H1 (cell line): ENCODE measurements around the gene RANBP9. TPM values are rescaled to one million over a fixed set of nuclear protein-coding genes. Genes with fewer than 3 reads are reported as not detected.
A peak's percentile ranks its signal among the peaks of the same experiment; 100 is the strongest.

Experiments
- BACH1 ChIP-seq: IDR thresholded peaks from 2 replicates; pipeline ENCODE4 v1.6.1; 2012; ENCODE audit warnings: low read length, improper control_type of control experiment
- BCL11A ChIP-seq, 2 experiments: IDR thresholded peaks; one replicate each; pipeline ENCODE4 v1.6.1; 2011; ENCODE audit warnings: low read depth in 2 of 2, low read length in 2 of 2, mild to moderate bottlenecking in 2 of 2
- BRCA1 ChIP-seq: IDR thresholded peaks from 2 replicates; pipeline ENCODE4 v1.6.1; 2012; ENCODE audit warnings: low read depth, low read length, improper control_type of control experiment
- CBX5 ChIP-seq: fragments of 300-800, 300-1000 bp; sonication (generic); IDR thresholded peaks from 2 replicates; pipeline ENCODE4 v1.7.1; 2016; ENCODE audit warnings: antibody characterized with exemption, low read length, low read depth
- CBX8 ChIP-seq: fragments of 300-800, 300-1000 bp; sonication (generic); IDR thresholded peaks from 2 replicates; pipeline ENCODE4 v1.7.1; 2016; ENCODE audit warnings: low read depth, low read length, borderline replicate concordance
- CTBP2 ChIP-seq: IDR thresholded peaks from 2 replicates; pipeline ENCODE4 v1.7.0; 2011; ENCODE audit warnings: borderline replicate concordance, mild to moderate bottlenecking, moderate library complexity, mixed read lengths, low read length; ENCODE audit not compliant: insufficient read depth, insufficient read length
- E2F6 ChIP-seq: IDR thresholded peaks from 2 replicates; pipeline ENCODE4 v1.6.1; 2012; ENCODE audit warnings: inconsistent platforms
- EGR1 ChIP-seq: IDR thresholded peaks from 2 replicates; pipeline ENCODE4 v1.6.1; 2011; ENCODE audit warnings: low read depth, low read length, borderline replicate concordance
- GABPA ChIP-seq: IDR thresholded peaks from 2 replicates; pipeline ENCODE4 v1.6.1; 2011; ENCODE audit warnings: mild to moderate bottlenecking, low read length, moderate library complexity, borderline replicate concordance; ENCODE audit not compliant: insufficient read depth
- GTF2F1 ChIP-seq: IDR thresholded peaks from 2 replicates; pipeline ENCODE4 v1.6.1; 2012; ENCODE audit warnings: low read depth, low read length, improper control_type of control experiment, borderline replicate concordance
- HDAC2 ChIP-seq, 2 experiments: fragments of 300-600 bp in 1 of 2; sonication (generic) in 1 of 2; IDR thresholded peaks; 2 replicates each; pipeline ENCODE4 v1.6.1; 2011 to 2012; ENCODE audit warnings: low read depth in 2 of 2, low read length in 2 of 2, mild to moderate bottlenecking in 2 of 2, moderate library complexity in 2 of 2, borderline replicate concordance in 1 of 2, inconsistent platforms in 1 of 2
- MAX ChIP-seq: IDR thresholded peaks from 2 replicates; pipeline ENCODE4 v1.6.1; 2012; ENCODE audit warnings: inconsistent platforms
- NANOG ChIP-seq: IDR thresholded peaks from 2 replicates; pipeline ENCODE4 v1.6.1; 2011; ENCODE audit warnings: low read length, low read depth, mild to moderate bottlenecking, inconsistent platforms; ENCODE audit not compliant: insufficient read depth, poor library complexity, severe bottlenecking
- POLR2A ChIP-seq, 2 experiments: IDR thresholded peaks; 1 replicate in 1 of 2; 2 replicates in 1 of 2; pipeline ENCODE4 v1.6.1; 2011; ENCODE audit warnings: low read depth in 2 of 2, low read length in 2 of 2, mild to moderate bottlenecking in 2 of 2; ENCODE audit errors: control extremely low read depth in 1 of 2
- RBBP5 ChIP-seq: IDR thresholded peaks from 2 replicates; pipeline ENCODE4 v1.7.1; 2012; ENCODE audit warnings: low read depth, mild to moderate bottlenecking, inconsistent platforms, low read length, moderate library complexity, borderline replicate concordance
- RFX5 ChIP-seq: IDR thresholded peaks from 2 replicates; pipeline ENCODE4 v1.6.1; 2011; ENCODE audit warnings: low read depth, low read length, improper control_type of control experiment, borderline replicate concordance
- RXRA ChIP-seq: IDR thresholded peaks from 2 replicates; pipeline ENCODE4 v1.6.1; 2011; ENCODE audit warnings: low read depth, mild to moderate bottlenecking, low read length, moderate library complexity; ENCODE audit not compliant: insufficient read depth
- SIN3A ChIP-seq, 2 experiments: IDR thresholded peaks in 1 of 2; conservative IDR thresholded peaks in 1 of 2; 2 replicates each; pipeline ENCODE4 v1.6.1; 2011 to 2012; ENCODE audit warnings: low read length in 2 of 2, improper control_type of control experiment in 1 of 2, low read depth in 1 of 2, mild to moderate bottlenecking in 1 of 2
- SP1 ChIP-seq: IDR thresholded peaks from 2 replicates; pipeline ENCODE4 v1.6.1; 2011; ENCODE audit warnings: low read depth, low read length
- SUZ12 ChIP-seq: fragments of 200-600 bp; sonication (generic); IDR thresholded peaks from 2 replicates; pipeline ENCODE4 v1.6.1; 2012; ENCODE audit warnings: mild to moderate bottlenecking, inconsistent platforms, low read length, moderate library complexity, mixed read lengths
- TAF7 ChIP-seq: optimal IDR thresholded peaks from 2 replicates; pipeline ENCODE3; 2011; ENCODE audit warnings: low read depth, mild to moderate bottlenecking, inconsistent platforms, low read length, moderate library complexity, borderline replicate concordance
- ZNF274 ChIP-seq: IDR thresholded peaks from 2 replicates; pipeline ENCODE4 v1.7.0; 2012; ENCODE audit warnings: low read length, borderline replicate concordance; ENCODE audit errors: extremely low read depth
- polyA plus RNA-seq, 7 experiments: library from polyadenylated mRNA; depleted of rRNA in 3 of 7; stranded (reverse) in 5 of 7; unstranded in 2 of 7; fragments of >200 nt in 5 of 7; fragments of 200-250 nt in 2 of 7; gene quantifications; 1 replicate in 5 of 7; 2 replicates in 1 of 7; 4 replicates in 1 of 7; pipeline versions ENCODE4 v1.2.1 to v1.2.3, GENCODE V29; 2011 to 2013; ENCODE audit warnings: missing spikeins in 2 of 7, mixed read lengths in 2 of 7
- total RNA-seq: library from RNA; stranded (reverse); fragmentation: NEBNext Ultra II Directional; extraction: Animal tissue kit (Norgen Biotek cat#: 25700); gene quantifications from 2 replicates; pipeline ENCODE4 v1.2.1, GENCODE V29; 2021

The RANBP9 gene
- total and polyA plus RNA-seq, 2 of the 8 experiments (the other 6 are each of a cell fraction or from before 2014, with no cell fraction given), result 13.0 to 36.7 TPM

GRCh38 chr6:13711733-13712598 is at the start of gene RANBP9 (continued):
- TF ChIP-seq TAF7 (peak; percentile 76), BRCA1 (no peak), SIN3A (conservative IDR thresholded peaks at IDR 0.05 in 1 of 2, IDR thresholded peaks at IDR 0.05 in 1 of 2; ENCODE audit: low read depth in 1 of 2, low read length in 2 of 2) (0 out of 4 replicates have a peak, but pooled peaks of 1 of the 2 experiments have one; percentile 15), RXRA (no peak), RFX5 (no peak), RBBP5 (peak; percentile 76), MAX (peak; percentile 67), POLR2A (IDR thresholded peaks at IDR 0.05; ENCODE audit: control extremely low read depth in 1 of 2, low read depth in 2 of 2, low read length in 2 of 2) (peak; percentile 77 to 91), EGR1 (peak; percentile 86), BACH1 (peak; percentile 44; the same call in 1 of the 2 replicates), SP1 (peak; percentile 82), SUZ12 (no peak), HDAC2 (IDR thresholded peaks at IDR 0.05; ENCODE audit: borderline replicate concordance in 1 of 2, low read depth in 2 of 2, low read length in 2 of 2) (no peak), E2F6 (no peak), GABPA (no peak), BCL11A (IDR thresholded peaks at IDR 0.05; ENCODE audit: low read depth in 2 of 2, low read length in 2 of 2) (no peak), GTF2F1 (no peak), CBX8 (no peak), NANOG (peak; percentile 23), CBX5 (no peak), ZNF274 (no peak), CTBP2 (no peak)
